HG02943 (cell line): Measurements from ENCODE around the gene UTF1.

ENCODE experiments used
- ATAC-seq: cut with Tn5 transposase; IDR thresholded peaks from one replicate; pipeline ENCODE4 v1.9.1; 2021; ENCODE audit warnings: mild to moderate bottlenecking, low read depth, moderate library complexity; ENCODE audit not compliant: unreplicated experiment

The UTF1 gene

DNA sequence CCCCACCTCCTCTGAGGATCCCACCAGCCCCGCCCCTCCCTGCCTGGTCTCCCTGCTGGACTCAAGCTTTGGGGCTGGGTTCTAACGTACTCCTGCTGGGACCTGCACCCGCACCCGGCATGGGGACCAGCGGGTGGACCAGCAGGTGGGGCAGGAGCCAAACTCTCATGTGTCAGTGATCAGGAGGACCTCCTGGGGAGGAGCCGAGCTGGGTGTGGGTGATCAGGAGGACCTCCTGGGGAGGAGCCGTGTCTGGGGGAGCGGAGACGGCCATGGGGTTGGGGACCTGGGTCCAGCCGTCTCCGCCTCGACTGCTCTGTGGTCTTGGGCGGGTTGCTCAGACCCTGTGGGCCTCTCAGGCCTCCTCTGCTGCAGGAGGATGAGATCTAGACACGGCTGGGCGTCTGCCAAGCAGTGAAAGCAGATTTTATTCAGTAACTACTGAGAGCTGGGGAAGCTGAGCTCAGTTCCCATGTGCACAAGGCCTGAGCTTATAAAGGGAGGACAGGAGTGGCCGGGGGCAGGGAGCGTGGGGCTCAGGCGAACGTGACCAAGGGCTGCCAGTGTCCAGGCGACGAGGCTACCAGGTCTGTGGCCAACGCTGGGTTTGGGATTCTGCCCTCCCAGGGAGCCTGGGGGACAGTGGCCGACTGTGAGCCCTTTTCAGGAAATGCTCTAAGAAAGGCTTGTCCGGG lies 33.6 kb upstream of the UTF1 start:
- ATAC-seq, result no peak

- ATAC-seq, result no peak
Observed at GRCh38 chr10:133196936-133197758, 32.9 kb upstream of the UTF1 start.

DNA sequence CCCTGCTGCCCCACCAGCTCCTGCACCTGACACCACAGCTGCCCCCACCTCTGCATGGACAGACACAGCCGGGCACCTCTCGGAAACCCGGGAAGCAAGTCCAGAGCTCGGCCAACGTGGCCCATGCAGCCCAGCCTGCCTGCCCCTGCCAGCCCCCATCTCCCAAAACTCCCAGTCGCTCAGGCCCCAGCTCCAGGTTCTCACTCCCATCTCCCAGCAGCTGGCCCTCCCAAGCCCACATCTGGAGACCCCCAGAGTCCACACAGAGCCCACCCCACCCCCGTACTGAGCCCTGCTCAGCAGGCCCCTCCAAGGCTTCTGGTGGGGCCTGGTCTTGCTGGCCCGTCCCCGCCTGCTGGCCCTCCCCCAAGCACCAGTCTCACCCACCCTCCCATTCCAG lies 32.2 kb upstream of the UTF1 start:
- ATAC-seq, result no peak

DNA sequence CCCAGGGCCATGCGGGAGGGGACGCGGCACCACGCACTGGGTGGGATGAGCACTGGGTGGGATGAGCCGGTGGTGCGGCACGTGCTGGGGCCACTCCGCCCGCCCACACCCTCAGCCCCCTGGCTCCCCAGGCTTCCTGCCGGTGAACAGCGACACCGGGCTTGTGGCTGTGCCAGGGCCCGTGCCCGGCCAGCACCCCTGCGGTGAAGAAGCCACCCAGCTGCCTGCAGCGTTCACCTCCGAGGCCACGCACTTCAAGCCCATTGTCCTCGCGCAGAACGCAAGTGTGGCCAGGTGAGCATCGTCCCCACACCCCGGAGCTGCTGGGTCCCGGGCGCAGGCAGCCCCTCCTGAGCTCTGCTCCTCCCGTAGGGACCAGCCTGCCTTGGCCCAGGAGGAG lies 31.8 kb upstream of the UTF1 start:
- no peak for ATAC-seq

- no peak for ATAC-seq
Observed at GRCh38 chr10:133198621-133199487, 31.2 kb upstream of the UTF1 start.

GRCh38 chr10:133199488-133199885 lies 30.5 kb upstream of the UTF1 start:
- ATAC-seq, result no peak

DNA sequence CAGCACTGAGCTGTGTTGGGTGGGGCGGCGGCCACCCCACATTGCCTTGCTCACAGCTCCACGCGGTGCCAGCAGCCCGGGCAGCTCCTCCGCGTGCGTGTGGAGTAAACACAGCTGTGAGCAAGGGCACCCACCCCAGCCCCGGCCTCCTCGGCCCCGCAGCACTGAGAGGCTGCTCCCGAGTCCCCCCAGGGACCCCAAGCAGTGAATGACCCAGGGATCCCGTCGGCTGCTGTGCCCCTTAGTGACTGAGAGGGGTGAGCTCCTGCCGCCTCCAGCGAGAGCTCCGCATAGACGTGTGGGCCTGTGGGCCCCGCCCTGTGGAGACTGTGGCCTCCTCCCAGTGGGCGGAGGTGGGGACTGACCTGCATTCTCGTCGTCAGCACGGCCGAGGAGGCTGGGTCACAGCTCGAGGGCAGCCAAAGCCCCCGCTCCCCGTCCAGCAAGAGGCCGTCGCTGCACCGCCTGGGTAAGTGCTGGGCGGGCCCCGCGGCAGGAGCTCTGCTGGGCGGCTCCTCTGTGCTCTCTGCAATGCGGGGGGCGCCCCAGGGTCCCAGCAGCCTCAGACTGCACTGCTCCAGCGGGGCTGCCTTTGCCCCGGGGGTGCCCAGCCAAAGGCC lies 29.9 kb upstream of the UTF1 start:
- ATAC-seq, result no peak

DNA sequence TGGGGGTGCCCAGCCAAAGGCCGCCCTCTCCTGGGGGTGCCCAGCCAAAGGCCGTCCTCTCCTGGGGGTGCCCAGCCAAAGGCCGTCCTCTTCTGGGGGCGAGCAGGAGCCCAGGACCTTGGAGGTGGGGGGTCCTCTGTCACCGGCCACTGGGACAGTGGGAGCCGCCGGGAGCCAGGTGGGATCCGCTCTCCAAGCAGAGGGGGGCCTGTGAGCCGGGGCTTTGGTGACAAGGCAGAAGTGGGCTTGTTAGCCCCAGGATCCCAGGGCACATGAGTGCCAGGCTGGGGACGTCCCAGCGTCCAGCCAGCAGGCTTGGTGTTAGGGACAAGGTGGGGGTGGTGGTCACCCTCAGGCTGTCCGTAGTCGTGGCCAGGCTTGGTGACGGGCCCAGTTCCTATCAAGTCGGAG lies 29.4 kb upstream of the UTF1 start:
- ATAC-seq, result no peak

- ATAC-seq, result no peak
Observed at GRCh38 chr10:133201151-133201947, 28.7 kb upstream of the UTF1 start.

GRCh38 chr10:133201948-133202725 lies 27.9 kb upstream of the UTF1 start:
- ATAC-seq, result no peak

DNA sequence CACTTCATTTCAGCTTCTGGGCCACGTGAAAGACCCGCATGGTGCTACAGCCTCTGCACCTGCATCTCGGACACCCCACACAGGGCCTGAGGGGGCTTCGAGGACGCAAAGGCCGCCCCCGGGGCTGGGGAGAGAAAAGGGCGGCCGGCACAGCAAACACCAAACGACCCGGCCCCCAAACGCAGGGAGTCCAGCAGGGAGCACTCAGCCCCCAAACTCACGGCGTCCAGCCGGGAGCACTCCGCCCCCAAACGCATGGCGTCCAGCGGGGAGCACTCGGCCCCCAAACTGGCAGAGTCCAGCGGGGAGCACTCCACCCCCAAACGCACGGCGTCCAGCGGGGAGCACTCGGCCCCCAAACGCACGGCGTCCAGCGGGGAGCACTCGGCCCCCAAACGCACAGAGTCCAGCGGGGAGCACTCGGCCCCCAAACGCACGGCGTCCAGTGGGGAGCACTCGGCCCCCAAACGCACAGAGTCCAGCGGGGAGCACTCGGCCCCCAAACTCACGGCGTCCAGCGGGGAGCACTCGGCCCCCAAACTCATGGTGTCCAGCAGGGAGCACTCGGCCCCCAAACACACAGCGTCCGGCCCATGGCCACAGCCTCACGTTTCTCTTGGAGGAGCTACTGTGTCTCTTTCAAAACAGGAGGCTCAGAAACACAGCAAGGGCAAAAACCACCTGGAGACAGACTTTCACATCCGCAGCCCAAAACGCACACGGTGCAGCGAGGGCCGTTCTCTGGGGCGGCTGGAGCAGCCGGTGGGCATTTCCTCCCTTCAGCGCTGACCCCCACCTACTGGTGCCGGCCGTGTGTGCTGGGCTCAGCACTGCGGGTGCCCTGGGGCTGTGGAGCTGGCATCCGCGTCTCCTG lies 27.0 kb upstream of the UTF1 start:
- ATAC-seq, result no peak

- ATAC-seq, result no peak
Observed at GRCh38 chr10:133203652-133204195, 26.3 kb upstream of the UTF1 start.

- no peak for ATAC-seq
Observed at GRCh38 chr10:133204226-133205015, 25.6 kb upstream of the UTF1 start.

DNA sequence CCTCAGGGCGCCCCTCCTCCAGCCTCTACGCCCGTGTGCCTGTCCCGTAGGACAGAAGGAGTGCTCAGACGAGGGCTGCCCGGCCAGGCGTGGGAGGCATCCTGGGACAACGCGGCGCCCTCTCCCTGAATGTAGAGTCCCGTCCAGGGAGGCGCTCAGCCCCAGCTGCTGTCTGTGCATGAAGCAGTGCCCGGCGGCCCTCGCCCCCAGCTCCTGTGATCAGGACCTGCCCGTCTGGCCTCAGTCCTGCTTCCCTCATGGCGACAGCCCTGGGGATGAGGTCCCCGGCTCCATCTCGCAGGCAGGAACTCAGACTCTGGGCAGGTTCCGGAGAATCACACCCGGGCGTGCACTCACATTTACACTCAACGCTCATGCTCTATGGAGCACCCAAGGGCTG lies 24.9 kb upstream of the UTF1 start:
- no peak for ATAC-seq

GRCh38 chr10:133206356-133207040 lies 23.5 kb upstream of the UTF1 start:
- ATAC-seq, result no peak

DNA sequence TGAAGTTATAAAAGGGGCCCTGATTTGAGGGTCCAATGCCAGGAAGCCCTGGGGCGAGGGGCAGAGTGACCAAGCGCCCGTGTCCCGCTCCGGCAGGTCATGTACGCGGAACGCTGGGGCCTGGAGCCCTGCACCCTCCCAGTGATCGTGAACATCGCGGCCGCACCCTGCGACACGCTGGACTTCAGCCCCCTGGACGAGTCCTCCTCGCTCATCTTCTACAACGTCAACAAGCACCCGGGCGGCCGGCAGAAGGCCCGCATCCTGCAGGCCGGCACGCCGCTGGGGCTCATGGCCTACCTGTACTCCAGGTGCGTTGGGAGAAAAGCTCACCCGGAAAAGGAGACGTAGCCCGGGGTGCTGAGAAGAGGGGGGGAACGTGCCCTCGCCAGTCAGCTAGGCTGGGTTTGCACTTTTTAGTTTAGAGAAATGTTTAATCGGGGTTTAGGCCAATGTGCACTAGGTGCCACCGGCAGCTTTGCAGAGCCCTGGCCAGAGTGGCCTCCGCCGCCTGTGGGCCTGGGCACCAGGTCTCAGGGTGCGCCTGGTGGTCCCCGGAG lies 22.9 kb upstream of the UTF1 start:
- no peak for ATAC-seq
